UCSD-AML1 (cell line): ENCODE results near the gene PACS1.
A peak's percentile ranks its signal among the peaks of the same experiment; 100 is the strongest.
"Not testable (repeated sequence)": the region's sequence is repeated elsewhere in the genome, so short reads cannot be mapped to it uniquely, and the experiment has no call there.

ENCODE experiments used
- DNase-seq: peaks from one replicate; lab custom pipeline; 2025; ENCODE audit not compliant: unreplicated experiment; lab: John Stamatoyannopoulos, UW

The PACS1 gene

GRCh38 chr11:66072518-66072917 is 2.4 kb downstream of the PACS1 start:
- no peak for DNase-seq

- DNase-seq = no peak
These were observed 3.6 kb downstream of the PACS1 start for GRCh38 chr11:66073669-66074068.

- no peak for DNase-seq
These were observed 5.2 kb downstream of the PACS1 start for GRCh38 chr11:66075273-66075672.

GRCh38 chr11:66076561-66076960 is 6.5 kb downstream of the PACS1 start:
- no peak for DNase-seq

- DNase-seq = no peak
These were observed 7.9 kb downstream of the PACS1 start for GRCh38 chr11:66077927-66078326.

GRCh38 chr11:66078949-66079348 is 8.9 kb downstream of the PACS1 start:
- not testable (repeated sequence) for DNase-seq

GRCh38 chr11:66080055-66080817 is 10.2 kb downstream of the PACS1 start:
- no peak for DNase-seq

- peak; percentile 73 for DNase-seq
These were observed 11.4 kb downstream of the PACS1 start for GRCh38 chr11:66081505-66081904.

GRCh38 chr11:66082946-66083698 is 13.1 kb downstream of the PACS1 start:
- DNase-seq = no peak

GRCh38 chr11:66083767-66084166 is 13.7 kb downstream of the PACS1 start:
- DNase-seq = no peak

GRCh38 chr11:66084821-66085475 is 14.9 kb downstream of the PACS1 start:
- no peak for DNase-seq

GRCh38 chr11:66087148-66087908 is 17.3 kb downstream of the PACS1 start:
- no peak for DNase-seq

- DNase-seq = no peak
These were observed 19.0 kb downstream of the PACS1 start for GRCh38 chr11:66089067-66089466.

GRCh38 chr11:66090288-66090687 is 20.2 kb downstream of the PACS1 start:
- no peak for DNase-seq

GRCh38 chr11:66092125-66092524 is 22.1 kb downstream of the PACS1 start:
- not testable (repeated sequence) for DNase-seq

- DNase-seq = not testable (repeated sequence)
These were observed 29.7 kb downstream of the PACS1 start for GRCh38 chr11:66099746-66100145.

- peak; percentile 50 for DNase-seq
These were observed 30.4 kb downstream of the PACS1 start for GRCh38 chr11:66100272-66101065.

- DNase-seq = no peak
These were observed 31.0 kb downstream of the PACS1 start for GRCh38 chr11:66101066-66101464.

GRCh38 chr11:66104057-66104638 is 34.1 kb downstream of the PACS1 start:
- no peak for DNase-seq
